ENCODE measurements around the gene CSNK1D.

DNA sequence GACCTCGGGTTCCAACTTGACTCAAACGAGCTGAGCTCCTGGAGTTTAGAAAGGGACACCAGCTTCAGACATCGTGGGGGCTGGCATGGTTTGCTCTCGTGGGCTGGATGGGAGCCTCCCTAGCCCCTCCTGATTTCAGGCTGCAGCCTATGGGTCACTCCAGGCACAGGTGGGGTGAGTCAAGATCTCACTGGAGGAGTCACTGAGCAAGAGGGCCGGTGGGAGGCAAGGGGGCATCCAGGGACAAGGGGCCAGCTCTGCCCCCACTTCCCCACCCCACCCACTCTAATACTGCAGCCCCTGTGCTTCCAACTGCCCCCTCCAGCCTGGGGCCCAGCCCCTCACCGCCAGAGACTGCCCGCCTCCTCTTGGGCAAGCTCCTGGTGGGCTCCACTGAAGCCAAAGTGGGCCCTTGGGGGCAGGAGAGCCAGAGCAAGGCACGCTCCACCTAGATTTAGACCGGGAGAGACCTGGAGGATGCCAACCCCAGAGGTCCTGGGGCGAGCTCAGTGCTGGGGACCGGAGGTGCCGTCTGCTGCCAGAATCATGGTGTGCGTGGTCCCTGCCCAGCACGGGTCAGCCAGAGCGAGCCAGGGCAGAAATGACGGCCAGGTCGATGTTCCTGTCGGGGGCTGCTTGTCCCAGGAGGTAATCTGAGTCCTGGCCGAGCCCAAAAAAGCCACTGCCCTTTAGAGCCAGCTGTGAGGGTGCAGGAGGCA lies 38.3 kb downstream of the CSNK1D start:
- no peak for TF ChIP-seq POLR2A (IDR thresholded peaks at IDR 0.05)
- TF ChIP-seq, protein P1, sequence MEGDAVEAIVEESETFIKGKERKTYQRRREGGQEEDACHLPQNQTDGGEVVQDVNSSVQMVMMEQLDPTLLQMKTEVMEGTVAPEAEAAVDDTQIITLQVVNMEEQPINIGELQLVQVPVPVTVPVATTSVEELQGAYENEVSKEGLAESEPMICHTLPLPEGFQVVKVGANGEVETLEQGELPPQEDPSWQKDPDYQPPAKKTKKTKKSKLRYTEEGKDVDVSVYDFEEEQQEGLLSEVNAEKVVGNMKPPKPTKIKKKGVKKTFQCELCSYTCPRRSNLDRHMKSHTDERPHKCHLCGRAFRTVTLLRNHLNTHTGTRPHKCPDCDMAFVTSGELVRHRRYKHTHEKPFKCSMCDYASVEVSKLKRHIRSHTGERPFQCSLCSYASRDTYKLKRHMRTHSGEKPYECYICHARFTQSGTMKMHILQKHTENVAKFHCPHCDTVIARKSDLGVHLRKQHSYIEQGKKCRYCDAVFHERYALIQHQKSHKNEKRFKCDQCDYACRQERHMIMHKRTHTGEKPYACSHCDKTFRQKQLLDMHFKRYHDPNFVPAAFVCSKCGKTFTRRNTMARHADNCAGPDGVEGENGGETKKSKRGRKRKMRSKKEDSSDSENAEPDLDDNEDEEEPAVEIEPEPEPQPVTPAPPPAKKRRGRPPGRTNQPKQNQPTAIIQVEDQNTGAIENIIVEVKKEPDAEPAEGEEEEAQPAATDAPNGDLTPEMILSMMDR (IDR thresholded peaks at IDR 0.05), result no peak

Data from adrenal gland (tissue), 5 donors.